WI38 (cell line): ENCODE data around the gene DST.

Experiments
- H3K4me3 ChIP-seq: 2 replicates; pipeline ENCODE4 v1.5.1; 2011; ENCODE audit warnings: low read depth, mild to moderate bottlenecking, control low read depth, low read length
- TF ChIP-seq, protein P1 (sequence below): IDR thresholded peaks from 2 replicates; pipeline ENCODE4 v1.5.1; 2012; ENCODE audit warnings: low read depth, mild to moderate bottlenecking, control low read depth, low read length

The DST gene

DNA sequence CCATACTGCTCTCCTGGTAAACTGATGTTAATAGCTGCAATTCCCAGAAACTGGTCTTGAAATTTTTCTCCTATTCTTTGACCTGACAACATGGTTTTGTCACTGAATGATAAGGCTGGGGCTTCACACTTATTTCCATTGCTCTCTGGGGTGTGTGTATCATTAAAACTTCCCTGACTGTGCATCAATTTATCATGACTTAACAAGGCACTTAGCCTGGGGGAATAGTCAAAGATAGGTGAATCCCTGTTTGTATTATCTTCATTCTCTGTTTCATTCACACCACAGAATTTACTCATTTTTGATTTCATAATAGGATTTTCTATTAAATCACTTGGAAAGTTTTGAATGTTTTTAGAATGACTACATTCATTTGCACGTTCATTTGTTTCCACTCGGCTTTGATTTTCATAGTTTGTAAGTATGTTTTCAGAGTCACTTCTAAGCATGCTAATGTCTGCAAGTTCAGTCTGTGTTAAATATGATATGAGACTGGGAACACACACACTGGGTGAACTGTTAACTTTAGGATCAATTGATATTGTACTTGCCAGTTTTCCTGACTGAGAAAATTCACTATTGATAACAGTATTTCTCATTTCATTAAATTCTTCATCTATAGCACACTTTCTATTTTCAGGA, 35.5 kb downstream of the DST start:
- TF ChIP-seq, protein P1, sequence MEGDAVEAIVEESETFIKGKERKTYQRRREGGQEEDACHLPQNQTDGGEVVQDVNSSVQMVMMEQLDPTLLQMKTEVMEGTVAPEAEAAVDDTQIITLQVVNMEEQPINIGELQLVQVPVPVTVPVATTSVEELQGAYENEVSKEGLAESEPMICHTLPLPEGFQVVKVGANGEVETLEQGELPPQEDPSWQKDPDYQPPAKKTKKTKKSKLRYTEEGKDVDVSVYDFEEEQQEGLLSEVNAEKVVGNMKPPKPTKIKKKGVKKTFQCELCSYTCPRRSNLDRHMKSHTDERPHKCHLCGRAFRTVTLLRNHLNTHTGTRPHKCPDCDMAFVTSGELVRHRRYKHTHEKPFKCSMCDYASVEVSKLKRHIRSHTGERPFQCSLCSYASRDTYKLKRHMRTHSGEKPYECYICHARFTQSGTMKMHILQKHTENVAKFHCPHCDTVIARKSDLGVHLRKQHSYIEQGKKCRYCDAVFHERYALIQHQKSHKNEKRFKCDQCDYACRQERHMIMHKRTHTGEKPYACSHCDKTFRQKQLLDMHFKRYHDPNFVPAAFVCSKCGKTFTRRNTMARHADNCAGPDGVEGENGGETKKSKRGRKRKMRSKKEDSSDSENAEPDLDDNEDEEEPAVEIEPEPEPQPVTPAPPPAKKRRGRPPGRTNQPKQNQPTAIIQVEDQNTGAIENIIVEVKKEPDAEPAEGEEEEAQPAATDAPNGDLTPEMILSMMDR = no peak
- no peak overlapping the region for H3K4me3 ChIP-seq

DNA sequence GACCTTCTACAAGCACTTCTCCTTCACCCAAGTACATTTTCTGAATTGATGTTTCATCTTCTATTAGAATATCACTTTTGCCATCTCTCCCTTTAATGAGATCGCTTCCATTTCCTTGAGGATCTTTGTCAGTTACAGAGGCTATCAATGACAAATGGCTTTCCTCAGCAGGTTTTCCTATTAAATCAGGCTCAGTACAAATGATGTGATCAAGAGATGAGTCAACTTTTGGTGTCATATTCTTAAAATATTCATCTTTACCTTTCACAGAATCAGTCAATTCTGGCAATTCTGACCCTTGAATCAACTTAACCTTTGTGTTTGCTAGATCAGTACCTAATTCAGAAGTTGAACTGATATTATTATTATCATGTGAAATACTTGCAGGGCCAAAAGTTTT, 37.3 kb downstream of the DST start:
- H3K4me3 ChIP-seq = no peak overlapping the region
- TF ChIP-seq, protein P1 = no peak

DNA sequence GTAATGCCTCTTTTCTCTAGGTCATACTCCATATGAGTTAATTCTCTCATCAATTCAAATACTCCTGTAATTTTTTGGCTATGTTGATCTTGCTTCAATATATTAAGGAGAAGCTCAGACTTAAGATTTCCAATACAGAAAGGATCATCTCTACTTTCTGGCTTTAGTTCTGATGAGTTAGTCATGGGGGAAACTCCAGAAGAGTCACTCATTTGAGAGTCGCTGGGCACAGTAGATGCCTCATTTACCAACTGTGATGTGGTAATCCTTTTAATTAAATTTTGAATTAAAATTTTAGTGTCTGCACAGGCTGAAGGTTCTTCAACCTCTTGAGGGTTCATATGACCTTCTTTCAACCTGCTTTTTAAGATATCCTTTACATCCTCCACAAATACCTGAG, 38.5 kb downstream of the DST start:
- no peak overlapping the region for H3K4me3 ChIP-seq
- TF ChIP-seq, protein P1 = no peak

DNA sequence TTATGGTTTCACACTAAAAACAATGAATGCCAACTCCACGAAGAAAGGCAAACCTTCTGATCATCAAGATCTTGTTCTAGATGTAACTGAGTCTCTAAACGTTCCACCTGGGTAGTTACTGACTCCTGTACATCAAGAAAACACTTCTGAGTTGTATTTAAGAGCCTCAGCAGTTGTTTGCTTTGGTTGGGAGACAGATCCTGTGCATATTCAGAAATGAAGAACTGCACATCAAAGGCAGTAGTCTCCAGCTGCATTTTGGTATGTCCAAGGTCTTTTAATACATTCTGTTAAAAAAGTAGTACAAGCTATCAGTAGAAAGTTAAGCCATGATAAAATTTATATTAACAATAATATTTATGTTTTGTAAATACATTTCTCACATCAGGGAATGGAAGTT, 41.3 kb downstream of the DST start:
- H3K4me3 ChIP-seq = no peak overlapping the region
- TF ChIP-seq, protein P1 = no peak

DNA sequence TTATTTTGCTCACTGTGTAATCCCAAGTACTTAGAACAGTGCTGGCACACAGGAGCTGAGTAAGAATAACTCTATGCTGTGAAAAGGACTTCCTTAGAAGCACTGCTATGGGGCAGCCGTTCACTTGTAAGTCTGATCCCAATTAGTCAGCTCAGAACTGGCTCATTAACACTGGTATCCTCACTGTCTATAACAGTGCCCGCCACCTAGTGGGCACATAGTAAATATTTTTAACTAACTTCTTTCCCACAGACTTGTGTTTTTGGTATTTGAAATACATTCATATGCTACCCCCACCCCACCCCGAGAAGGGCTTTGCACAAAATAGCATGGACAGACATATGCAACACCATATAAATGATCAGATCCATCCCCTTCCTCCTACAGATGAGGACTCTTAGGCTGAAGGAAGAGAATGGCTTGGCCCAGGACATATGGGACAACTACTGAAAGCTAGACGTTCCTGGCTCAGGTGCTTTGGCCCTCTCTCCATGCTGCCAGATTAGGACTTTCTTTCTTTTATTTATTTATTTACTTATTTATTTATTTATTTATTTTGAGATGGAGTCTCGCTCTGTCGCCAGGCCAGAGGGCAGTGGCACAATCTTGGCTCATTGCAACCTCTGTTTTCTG, 47.1 kb downstream of the DST start:
- H3K4me3 ChIP-seq = no peak overlapping the region
- TF ChIP-seq, protein P1 = peak; percentile 41

DNA sequence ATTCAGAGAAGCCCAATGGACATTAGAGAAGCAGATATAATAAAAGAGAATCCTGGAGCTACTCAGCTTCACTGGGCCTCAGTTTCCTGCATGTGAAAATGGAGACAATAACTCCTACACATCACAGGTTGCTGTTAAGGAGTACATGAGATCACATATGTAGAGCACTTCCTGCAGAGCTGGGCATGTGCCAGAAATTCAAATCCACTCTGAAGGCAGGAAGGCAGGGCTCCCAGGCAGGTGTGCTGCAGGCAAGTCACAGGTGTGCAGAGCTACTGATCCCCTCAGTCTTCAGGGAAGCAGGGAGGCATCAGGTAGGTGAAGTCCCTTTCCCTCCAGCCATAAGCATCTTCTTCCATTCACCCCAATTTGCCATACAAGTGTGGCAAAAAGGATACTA, 48.0 kb downstream of the DST start:
- H3K4me3 ChIP-seq = no peak overlapping the region
- TF ChIP-seq, protein P1 = no peak

DNA sequence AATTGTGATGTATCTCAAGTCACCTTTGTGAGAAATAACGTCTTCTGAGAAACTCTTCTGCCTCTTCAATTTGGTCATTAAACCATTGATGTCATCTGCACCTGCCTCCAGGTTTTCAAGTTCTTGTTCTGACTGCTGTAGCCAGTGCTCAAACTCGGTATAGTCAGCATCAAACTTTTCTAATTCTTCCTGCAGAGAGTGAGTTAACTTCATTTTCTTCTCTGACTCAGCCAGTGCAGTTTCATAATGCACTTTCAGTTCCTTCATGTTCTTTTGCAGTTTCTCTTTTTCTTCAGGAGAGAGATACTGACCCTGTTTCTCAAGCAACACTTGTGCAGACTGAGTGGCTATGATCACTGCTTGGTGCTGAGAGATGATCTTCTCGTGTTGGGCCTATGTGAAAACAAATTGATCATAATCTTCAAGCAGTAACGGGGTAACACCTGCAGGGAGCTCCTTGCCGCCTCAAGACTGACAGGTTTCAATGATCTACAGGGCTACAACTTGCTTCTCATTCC, 48.8 kb downstream of the DST start:
- TF ChIP-seq, protein P1 = no peak
- H3K4me3 ChIP-seq = no peak overlapping the region
